Epidermal melanocyte (primary cell): ENCODE data around the gene SPRY1.

Experiments
- DNase-seq: peaks from one replicate; pipeline ENCODE4 v3.0.0; 2011; ENCODE audit warnings: low spot score; ENCODE audit not compliant: insufficient read length

SPRY1 gene, protein sequence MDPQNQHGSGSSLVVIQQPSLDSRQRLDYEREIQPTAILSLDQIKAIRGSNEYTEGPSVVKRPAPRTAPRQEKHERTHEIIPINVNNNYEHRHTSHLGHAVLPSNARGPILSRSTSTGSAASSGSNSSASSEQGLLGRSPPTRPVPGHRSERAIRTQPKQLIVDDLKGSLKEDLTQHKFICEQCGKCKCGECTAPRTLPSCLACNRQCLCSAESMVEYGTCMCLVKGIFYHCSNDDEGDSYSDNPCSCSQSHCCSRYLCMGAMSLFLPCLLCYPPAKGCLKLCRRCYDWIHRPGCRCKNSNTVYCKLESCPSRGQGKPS

DNA sequence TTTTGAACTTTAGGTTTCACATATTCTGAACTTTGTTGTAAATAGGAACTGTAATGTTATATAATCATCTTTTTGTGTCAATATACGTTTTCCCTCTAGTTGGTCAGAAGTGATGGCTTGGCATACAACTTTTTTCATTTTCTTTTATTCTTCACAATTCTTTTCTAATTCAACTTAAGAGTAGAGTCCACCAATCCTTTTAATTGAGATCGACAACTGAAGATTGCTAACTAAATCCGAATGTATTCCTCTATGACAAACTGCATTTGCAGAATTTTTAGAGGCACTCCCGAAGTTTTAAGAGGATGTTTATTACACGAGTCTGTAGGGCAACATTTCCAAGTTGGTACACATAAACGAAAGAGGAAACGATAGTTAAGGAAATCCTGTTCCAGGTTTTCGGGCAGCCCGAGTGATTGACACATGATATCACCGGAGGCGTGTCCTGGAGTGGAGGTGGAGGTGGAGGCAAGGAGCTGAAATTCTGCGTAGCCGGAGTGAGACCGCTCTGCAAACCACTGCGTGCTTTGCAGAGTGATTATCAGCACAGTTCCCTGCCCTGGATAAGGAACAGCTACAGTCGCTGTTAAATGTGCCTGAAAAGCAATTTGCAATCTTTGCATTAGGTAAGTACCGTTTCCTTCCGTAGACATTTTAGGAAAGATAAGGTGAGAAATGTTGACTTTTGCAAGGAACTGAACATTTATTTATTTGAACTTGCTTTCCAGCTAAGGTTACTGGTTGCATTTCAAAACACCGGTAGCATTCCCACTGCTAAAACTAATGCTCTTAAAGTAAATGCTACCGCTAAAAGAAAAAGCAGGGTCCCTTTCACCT lies at the start of gene SPRY1:
Gene SPRY1, plus strand, starts transcription at position 489 of the 837 bp plus-strand sequence. CDS start 4,797 bp downstream, outside the sequence.
- no peak for DNase-seq

DNA sequence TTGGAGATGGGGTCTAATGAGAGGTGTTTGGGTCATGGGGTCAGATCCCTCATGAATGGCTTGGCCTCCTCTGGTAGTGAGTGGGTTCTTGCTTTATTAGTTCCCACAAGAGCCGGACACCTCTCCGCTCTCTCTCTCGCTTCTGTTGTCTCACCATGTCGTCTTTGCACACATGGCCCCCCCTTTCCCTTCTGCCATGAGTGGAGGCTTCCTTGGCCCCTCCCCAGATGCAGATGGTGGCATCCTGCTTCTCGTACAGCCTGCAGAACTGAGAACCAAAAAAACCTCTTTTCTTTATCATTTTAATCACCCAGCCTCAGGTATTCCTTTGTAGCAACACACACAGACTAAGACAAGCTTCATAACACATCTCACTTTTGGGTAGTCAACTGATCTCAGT lies 49.6 kb upstream of the SPRY1 start:
- no peak for DNase-seq

DNA sequence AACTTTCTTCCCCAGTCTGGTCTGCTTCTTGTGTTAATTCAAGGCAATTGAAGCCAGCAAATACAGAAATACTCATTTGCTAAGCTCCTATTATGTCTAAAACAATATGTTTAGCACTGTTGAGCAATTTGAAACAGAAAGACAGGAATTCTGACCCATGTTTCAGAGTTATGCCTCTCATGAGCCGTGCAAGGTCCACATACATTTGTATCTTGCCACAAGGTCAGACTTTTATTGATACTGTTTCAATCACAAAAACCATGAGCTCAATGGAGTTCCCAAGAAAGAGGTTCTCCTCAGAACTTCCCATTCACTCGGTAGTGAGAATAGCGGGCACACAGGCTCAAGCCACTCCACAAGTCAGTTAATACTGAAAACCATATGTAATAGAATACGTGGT lies 47.6 kb upstream of the SPRY1 start:
- no peak for DNase-seq

DNA sequence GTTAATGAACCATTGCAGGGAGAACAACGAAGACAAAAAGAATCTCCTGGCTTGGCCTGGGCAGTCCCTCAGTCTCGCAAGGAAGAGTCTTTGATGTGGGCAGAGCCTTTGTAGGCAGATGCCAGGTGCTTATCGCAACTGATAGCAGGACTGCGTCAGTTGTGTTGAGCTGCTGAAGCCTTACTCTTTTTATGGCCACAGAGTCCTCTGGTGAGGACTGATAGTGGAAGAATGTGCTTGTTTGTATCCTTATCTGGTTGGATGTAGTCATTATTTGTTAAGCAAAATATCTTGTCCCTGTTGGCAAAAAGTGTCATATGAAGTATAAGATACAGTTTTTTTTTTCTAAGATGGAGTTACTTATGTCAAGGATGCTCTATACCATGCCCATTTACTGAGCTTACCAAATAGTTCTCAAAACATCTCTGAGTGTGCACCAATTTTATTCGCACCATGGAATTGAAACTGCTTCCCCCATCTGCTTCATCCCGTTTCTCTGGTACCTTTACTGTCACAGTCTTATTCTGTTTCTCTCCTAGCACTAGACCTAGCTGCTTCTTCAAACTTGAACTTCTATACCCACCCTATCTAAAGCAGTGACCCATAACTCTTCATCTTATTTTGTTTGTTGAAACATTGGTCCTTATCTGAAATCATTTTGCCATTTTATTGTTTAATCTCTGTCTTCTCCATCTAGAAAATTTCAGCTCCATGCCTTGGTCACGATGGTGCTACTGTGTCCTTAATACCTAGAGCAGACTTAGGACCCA lies 47.0 kb upstream of the SPRY1 start:
- DNase-seq, result no peak

DNA sequence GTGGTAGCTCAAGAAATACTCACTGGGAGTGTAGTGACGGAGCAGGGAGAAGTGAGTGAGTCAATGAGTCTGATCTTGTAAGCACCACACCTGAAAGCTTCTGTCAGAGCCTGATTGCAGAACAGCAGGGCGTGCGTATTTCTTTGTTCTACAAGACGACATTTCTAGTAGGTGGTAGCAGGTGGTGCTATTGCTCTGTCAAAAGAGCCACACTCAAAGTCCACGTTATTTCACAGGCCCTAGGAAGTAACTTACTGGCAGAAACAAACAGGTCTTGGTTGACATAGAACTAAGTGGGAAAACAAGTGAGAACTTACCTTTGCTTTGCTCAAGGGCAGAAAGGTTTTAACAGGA lies 46.4 kb upstream of the SPRY1 start:
- no peak for DNase-seq

DNA sequence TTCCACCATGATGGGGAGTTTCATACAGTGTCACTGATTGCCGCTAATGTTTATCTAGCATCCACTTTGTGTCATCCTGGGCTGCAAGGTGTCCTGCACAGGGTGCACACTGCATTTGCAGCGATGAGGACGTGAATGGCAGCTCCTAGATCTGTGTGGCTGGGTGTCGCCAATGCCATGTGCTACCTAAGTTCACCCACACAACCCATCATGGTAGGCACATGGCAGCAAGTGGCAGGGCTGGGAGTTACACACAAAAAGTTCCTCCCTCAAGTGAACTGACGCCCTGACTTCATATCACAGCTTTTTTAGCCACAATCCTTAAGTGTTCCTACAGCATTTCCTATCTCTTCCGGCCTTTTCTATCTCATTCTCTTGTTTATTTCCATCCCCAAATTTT lies 45.9 kb upstream of the SPRY1 start:
- DNase-seq, result no peak

DNA sequence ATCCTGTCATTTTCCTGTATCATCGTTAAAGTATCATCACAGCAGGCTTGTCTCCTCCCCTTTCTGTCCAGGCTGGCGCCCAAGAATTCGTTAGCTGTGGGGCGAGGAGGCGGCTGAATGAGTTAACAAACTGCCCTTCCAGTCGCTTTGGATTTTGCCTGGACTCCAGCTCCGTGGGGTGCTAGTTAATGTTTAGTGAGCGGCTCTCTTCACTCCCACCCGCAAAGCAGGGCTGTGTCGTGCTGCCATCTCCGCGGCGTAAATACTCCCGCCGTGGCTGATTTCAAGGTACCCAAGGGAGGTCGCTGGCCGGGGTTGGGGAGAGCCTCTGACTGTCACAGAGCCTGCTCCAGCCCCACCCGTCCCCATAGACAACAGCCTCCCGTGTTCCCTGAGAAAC lies 44.9 kb upstream of the SPRY1 start:
- DNase-seq, result no peak

DNA sequence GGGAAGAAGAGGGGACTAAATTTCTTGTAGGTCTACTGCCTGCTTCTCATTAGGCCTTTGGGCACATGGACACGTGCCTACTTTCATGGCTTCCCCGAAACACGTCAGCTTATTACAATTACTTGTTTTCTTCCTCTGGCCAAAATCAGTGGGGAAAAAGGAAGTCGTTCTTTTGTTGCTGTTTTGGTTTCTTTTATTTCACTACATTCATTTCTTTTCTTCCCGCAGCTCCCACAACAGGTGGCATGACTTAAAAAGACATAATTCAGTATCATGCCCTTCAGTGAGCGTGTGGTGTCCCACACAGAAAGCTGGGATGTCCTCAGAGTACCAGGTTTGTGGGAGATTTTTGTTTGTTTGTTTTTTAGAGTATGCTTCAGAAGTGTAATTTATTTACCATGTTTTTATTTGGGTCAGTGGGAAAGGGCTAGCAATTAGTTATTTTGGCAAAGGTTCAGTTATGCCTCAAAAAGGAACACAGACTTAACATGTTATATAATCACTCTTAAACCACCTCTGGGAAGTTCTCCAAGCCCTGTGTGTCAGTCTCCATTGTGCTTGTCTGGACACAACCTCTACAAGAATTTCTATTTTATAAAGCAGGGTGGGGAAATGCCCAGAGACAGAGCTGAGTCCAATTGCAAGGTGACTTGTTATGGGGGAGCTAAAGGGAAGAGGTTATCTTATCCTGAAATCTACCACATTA lies 44.2 kb upstream of the SPRY1 start:
- DNase-seq, result no peak

DNA sequence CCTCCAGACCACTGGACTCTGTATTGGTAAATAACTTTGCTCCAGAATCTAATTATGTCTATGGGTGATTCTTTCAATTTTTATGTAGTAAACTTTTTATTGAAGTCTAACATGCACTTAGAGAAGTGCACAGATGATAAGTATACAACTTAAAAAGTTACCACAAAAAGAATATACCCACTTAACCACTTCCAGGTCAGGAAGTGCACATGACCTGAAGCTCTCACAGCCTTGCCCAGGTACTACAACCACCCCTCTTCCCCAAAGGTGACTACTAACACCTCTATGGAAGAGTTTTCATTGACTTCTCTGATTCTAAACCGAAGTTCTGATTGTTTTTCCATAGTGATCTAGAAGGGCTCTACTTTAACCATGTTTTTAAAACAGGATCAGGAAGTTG lies 43.6 kb upstream of the SPRY1 start:
- no peak for DNase-seq

DNA sequence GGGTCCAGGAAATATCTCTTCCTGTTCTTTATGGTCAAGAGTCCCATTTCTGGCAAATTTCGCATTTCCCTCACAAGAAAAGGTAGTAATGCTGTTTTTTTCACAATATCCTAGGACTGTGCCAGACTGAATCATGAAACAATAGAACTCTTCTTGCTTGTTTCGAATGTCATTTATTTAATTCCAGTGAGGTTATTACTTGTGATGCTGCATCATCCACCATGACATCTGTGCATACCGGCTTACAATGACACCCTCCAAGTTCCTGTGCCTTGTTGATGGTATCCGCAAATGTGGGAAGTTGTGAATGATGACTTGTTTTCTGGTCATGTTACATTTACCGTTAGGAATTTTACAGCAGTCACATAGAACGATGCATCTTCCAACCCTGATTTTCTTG lies 42.9 kb upstream of the SPRY1 start:
- DNase-seq, result no peak

DNA sequence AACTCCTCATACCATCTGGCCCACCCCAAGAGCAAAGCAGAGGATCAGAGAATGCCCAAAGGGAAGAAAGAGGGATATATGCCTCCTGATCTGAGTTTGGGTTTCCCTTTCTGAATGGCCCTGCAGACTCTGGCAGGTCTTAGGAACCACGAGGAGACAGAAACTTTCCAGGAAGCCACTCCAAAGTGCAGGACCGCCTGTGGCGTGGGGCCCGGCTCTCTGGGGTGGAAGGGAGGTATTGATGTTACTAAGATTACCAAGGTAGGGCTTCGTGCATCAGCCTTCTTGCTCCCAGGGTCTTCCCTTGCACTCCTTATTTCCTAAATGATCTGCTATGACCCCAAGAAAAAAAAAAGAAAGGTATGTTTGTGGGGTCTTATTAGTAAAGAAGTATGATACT lies 41.9 kb upstream of the SPRY1 start:
- no peak for DNase-seq

DNA sequence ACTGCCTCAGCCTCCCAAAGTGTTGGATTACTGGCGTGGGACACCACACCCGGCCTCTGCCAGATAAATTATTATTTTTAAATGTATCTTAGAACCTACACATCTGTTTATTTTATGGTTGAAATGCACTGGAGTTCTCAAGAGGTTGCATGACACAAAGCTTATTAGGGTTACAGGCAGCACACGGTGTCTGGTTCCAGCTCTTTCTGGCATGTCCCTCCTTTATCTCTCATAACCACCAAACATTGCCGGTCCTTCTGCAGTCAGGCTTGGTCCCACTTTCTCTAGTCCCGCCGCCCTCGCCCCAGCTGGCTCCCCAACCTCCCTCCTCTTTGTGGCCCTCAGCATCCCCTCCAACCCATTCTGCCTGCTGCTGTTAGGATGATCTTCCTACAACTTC lies 39.7 kb upstream of the SPRY1 start:
- DNase-seq, result no peak

DNA sequence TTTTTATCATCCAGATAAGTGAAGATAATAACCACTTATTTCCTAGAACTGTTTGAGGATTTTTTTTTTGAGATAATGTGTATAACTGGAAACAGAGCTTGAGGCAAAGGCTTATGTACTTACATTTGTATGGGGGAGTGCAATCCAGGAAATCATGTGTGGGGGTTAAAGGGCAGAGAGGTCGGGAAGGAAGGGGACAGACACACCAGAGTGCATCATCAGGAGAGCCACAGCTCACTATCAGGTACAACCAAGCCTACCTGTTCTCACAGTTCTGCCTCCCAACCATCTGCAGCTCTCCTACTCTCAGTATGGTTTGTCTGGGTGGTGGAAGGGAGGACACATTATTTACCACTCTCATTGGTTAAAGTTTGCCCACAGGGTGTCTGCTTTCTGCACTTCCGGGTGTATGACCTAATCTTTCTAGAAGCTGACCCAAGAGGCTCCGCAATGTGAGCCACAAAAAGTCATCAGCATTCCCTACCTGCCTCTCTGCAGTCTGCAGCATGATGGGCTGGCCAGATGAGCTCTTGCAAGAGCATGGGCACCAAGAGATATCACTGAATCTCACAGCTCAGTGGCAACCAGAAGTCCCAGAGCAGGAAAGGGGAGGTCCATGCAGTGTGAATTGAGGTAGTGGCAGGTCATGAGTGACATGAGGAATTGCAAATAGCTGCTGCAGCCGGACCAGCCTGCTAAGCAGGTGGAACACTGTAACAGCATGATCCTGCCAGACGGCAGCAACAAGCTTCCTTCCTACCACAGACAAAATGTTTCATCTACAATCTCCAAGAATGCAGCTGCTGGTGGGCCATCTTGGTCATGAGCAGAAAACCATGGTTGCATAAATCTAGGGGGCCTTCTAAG lies 36.9 kb upstream of the SPRY1 start:
- no peak for DNase-seq

DNA sequence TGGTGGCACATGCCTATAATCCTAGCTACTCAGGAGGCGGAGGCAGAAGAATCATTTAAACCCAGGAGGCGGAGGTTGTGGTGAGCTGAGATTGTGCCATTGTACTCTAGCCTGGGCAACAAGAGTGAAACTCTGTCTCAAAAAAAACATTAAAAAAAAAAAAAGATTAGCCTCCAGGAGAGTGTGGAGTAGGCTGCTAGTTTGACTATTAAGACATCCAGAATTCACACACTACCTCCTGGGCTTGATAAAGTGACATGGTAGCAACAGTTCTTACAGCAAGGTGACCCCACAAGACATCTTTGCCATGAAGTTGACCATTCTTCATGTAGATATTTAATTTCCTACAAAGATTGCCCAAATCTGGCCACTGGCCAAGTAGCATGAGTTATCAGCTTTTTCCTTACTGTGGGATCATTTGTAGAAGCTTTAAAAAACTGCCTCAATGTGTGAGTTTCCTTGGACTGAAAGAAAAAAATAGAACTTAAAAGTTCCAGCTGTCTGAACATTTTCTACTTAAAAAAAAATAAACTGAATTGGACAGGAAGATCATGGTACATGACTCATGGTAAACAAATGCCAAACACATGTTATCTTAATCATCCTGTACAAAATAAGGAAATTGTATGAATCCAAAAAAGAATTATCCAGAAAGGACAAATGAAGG lies 35.3 kb upstream of the SPRY1 start:
- peak; percentile 31 for DNase-seq

DNA sequence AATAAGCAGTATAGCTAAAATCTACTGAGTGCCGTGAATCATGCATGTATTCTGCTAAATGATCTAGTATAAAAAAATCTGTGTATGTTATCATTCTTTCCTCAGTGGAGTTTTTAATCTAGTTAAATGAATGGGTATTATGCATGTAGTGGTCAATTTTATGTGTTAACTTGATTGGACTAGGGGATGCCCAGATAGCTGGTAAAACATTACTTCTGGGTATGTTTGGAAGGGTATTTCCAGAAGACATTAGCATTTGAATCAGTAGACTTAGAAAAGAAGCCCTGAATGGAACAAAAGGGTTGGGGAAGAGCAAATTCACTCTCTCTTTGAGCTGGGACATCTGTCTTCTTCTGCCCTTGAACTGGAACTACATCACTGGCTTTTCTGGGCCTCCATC lies 34.5 kb upstream of the SPRY1 start:
- no peak for DNase-seq

DNA sequence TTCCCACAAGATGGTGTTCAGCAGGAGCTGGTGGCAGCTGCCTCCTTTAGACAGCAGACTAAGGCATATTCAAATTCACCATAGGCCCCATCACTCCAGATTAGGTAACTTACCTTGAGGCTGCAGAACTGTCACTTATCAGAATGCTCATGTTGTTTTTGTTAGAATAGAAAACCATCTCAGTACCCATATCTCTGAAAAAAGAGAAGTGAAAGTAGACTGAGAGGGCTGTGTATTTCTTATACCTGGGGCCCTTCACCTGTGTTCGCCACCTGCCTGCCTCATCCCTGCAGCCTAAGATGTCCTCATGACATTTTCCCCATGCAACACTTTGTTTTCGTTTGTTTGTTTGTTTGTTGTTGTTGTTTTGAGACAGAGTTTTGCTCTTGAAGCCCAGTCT lies 32.9 kb upstream of the SPRY1 start:
- no peak for DNase-seq

DNA sequence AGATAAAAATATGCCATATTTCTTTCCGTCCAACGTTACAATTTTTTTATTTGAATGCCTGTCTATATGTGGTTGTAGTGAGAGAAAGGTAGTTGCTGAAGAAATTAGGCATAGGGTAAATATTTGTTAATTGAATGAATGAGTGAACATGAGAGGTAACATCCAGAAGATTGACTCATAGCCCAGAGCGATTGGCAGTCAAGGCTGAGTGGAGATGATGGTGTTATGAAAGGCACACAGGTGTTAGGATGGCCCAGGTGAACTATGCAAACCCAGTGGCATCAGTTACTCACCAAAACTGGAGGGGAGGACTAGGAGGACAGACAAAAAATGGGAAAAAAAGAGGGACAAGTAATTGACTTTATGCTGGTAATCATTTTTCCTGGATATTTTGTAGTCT lies 31.7 kb upstream of the SPRY1 start:
- no peak for DNase-seq

DNA sequence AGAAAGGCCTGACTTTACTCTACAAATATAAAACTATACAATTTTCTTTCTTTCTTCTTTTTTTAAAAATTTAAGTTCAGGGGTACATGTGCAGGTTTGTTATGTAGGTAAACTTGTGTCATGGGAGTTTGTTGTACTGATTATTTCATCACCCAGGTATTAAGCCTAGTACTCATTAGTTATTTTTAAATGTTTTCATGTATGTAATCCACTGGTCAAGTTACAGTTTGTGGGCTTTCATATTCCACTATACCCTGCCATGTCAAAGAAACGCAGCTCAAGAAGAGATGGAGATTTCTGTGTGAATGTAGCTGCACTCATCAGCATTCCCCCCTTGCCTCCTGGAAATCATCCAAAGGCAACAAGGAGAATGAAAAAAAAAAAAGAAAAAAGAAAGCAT lies 31.2 kb upstream of the SPRY1 start:
- no peak for DNase-seq

DNA sequence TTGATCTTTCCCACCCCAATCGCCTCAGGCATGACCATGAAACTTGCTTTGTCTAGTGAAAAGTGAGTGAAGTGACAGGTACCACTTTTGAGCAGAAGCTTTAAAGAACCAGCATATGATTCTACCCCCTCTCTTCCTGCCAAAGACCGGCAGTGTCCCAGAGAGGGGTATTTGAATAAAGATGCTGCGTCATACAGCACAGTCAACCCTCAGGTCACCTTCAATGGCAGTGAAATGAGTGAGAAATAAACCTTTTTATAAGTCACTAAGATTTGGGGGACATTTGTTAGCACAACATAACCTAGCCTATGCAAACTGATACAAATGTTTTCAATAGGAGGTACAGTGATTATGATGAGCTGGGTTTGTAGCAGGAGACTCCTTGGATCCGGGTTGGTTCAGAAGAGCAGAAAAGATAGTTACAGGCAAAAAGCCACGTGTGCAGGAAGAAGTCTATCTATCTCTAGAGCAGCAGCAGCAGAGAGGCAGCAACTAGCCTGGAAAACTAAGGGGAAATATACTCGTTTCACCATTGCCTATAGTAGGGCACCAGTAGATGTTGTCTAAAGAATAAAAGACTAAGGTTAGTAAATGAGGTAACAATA lies 30.3 kb upstream of the SPRY1 start:
- no peak for DNase-seq

DNA sequence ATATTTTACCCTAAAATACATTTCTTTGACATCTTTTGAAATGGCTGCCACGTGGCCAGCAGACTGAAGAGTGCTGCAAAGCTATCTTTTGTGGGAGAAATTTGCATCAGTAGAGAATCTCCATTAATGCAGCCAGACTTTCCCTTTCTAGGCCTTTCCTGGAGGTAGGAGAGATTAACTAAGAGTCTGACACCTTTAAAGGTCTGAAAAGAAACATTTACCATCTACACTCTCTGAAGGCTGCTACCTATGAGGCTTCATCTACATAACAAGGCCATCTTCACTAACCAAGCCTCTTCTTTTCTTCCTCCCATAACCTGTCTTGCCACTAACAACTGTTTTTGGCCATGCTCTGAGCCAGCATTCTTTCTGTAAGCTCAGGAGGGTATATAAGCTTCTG lies 17.8 kb upstream of the SPRY1 start:
- DNase-seq, result no peak
